ENCODE results near the gene MAPK1IP1L. TPM values are rescaled to one million over a fixed set of nuclear protein-coding genes. Genes with fewer than 3 reads are reported as not detected.

The MAPK1IP1L gene
- total RNA-seq, 4 donors from 2014 or later = 26.6 to 55.1 (median 27.5) TPM

DNA sequence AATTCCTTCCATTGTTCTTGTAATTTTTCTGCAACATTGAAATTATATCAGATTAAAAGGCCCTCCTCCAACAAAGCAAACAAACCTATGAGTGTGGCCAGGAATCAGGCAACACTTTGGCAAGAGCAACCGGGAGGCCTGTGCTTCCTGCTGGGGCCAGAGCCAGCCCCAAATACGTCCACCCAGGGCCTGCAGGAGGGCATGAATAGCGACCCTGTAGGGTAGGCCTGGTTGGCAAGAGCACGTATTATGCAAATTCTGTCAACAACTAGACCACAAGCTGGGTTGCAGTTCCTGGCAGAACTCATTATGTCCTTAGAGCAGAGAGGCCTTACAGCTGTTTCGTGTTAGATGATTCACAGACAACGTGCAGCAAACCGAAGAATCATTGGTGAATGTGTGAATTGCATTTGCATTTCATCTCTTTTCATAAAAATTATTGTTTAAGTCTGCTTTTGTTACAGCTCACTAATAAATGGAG is 50.7 kb downstream of the MAPK1IP1L start:
- TF ChIP-seq, protein P1, sequence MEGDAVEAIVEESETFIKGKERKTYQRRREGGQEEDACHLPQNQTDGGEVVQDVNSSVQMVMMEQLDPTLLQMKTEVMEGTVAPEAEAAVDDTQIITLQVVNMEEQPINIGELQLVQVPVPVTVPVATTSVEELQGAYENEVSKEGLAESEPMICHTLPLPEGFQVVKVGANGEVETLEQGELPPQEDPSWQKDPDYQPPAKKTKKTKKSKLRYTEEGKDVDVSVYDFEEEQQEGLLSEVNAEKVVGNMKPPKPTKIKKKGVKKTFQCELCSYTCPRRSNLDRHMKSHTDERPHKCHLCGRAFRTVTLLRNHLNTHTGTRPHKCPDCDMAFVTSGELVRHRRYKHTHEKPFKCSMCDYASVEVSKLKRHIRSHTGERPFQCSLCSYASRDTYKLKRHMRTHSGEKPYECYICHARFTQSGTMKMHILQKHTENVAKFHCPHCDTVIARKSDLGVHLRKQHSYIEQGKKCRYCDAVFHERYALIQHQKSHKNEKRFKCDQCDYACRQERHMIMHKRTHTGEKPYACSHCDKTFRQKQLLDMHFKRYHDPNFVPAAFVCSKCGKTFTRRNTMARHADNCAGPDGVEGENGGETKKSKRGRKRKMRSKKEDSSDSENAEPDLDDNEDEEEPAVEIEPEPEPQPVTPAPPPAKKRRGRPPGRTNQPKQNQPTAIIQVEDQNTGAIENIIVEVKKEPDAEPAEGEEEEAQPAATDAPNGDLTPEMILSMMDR (IDR thresholded peaks at IDR 0.05; ENCODE audit: low read depth) = no peak

DNA sequence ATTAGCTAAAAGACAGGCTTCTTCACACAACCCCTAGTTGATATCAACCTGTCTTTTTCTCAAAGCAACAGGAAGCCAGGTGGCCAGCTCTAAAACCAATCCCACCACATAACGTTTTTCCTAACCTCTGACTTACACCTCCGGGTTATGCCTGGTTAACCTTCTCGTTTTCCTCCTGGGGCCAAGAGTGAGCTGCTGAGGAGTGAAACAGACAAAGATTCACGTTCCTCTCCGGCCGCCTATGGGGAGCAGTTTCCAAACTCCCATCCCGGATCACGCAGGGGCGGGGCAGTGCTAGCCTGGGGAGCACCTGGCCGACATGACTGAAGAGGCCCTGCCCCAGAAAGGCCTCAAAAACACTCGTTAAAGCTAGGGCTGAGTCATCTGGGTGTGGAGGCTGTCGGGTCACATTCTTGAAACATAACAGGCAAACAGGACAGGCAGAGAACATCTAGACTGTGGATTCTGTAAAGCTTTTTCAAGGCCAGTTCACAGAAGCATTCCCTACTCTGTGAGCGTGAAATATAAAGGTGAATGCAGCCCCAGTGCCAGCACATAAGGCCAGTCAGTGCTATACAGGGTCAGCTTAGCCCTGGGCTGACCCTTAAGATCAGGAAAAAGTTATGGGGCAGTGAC is 51.7 kb downstream of the MAPK1IP1L start:
- TF ChIP-seq, protein P1 (IDR thresholded peaks at IDR 0.05; ENCODE audit: low read depth) = no peak

DNA sequence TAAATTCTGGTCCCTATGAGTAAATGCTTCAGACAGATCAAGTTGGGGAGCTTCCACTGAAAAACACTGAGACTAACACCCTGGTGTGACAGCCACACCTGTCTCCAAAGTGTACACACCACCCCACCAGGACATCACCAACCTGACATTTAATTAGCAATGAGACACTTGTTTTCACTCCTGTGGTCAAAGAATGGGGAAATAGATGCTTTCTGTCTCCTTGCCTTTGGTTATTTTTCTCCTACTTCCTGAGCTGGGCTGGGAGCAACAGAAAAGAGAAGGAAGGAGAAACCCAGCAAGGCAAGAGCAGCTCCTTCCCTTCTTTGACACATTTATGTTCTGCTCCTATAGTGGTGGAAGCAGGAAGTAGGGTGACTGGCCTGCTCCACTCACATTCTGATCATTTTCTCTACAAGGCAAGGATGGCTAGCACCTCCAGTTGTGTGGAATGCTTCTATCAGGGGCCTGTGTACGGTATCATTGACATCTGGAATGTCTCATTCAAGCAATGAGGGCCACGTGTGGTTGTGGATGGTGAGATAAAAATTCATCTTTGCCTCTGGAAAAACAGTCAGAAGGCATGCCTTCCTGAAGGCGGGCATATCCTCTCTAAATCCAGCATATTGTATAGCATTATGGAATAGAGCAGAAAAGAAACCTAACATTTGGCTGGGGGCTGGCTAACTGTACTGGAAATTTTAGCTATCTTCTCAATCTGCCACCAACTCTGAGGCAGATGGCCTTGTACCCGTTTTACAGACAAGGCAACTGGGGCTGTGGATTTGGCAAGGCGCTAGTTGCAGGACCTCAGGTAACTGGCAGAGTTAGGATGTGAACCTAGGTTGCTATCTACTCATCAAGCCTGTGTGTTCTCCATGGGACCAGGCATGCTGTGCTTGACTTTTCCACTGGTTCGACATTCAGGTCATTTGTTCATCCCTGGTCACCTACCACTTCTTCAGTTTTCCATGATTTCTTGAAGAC is 52.8 kb downstream of the MAPK1IP1L start:
- TF ChIP-seq, protein P1 (IDR thresholded peaks at IDR 0.05; ENCODE audit: low read depth) = no peak

DNA sequence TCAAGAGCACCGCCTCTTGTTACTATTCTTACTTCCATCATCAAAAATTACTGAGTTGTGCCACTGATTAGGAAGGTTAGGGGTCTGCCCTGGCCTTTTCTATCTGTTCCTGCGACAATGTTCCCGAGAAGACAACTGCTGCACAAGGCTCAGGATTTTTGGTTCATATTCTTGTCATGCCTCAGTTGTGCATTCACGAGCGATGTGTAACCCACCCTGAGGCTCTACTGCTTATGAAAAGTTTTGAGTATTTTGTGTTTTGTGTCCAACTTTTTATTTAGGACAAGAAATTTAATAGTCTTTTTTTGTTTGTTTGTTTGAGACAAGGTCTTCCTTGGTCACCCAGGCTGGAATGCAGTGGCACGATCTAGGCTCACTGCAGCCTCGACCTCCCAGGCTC is 54.5 kb downstream of the MAPK1IP1L start:
- TF ChIP-seq, protein P1 (IDR thresholded peaks at IDR 0.05; ENCODE audit: low read depth) = no peak

DNA sequence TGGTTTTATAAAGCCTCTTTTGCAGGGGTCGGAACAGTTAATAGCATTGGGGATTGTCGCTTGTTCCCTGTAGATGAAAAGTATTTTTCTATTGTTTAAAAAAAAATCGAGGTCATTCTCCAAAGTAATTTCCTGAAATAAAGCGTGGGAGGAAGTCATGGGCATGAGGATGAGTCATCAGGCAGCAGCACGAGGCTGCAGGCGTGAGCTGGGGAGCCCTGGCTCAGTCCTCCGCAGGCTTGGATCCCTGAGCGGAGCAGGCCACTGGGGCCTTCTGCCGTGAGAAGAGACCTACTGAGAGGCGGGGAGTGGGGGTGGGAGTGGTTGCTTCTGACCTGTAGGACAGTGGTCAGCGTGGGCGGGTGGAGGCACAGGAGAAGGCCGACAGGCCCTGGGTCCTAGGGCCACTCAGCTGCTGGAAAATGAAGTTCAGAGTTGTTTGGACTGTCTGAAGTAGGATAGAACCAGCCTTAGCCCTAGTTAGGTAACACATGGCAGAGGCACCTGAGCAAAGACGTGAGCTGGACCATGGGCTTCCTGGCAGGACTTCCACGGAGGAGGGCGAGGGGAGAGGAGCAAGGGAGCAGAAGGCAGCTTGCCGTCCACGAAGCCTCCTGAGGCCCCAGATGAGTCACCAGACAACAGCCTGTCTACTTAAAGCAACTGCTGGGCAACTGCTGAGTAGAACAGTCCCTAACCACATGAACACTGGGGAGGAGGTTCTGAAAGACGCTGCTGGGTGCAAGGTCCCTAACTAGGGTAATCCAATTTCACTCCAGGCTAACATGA is 56.5 kb downstream of the MAPK1IP1L start:
- TF ChIP-seq, protein P1 (IDR thresholded peaks at IDR 0.05; ENCODE audit: low read depth) = no peak

DNA sequence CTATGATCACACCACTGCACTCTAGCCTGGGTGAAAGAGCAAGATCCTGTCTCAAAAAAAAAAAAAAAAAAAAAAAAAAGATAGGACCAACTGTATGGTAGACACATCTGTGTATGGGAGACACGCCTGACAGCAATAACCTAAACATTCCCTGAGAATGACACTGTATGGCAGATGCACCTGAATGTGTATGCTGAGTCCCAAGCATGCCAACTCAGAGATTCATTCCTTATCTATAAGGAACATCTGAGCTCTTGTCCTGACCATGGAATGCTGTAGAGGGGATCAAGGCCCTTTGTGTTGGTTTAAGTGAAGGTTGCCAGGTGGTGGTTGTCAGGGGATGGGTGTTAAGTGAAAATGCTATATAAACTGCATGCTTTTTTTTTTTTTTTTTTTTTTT is 58.4 kb downstream of the MAPK1IP1L start:
- TF ChIP-seq, protein P1 (IDR thresholded peaks at IDR 0.05; ENCODE audit: low read depth) = no peak
